ENCODE results near the gene NPLOC4. TPM values are rescaled to one million over a fixed set of nuclear protein-coding genes. Genes with fewer than 3 reads are reported as not detected.
A peak's percentile ranks its signal among the peaks of the same experiment; 100 is the strongest.

Gene NPLOC4
- total and polyA plus RNA-seq, 2 donors from 2014 or later: 41.5 to 86.4 TPM

- Histone ChIP-seq H3K9ac (ENCODE audit: low read length in 3 of 3) (no peak overlapping the region), H3K4me3 (ENCODE audit: low read length in 3 of 3) (no peak overlapping the region), H3K27me3 (ENCODE audit: control insufficient read depth, insufficient read depth, low read length) (no peaks in the 10 kb centered on the region), H3K27ac (ENCODE audit: low read depth in 2 of 2, low read length in 2 of 2) (no peak overlapping the region), H3K4me1 (ENCODE audit: control insufficient read depth in 2 of 3, insufficient read depth in 2 of 3, low read depth in 1 of 3, low read length in 3 of 3) (no peaks in the 10 kb centered on the region), H3K9me3 (ENCODE audit: control insufficient read depth in 2 of 3, insufficient read depth in 1 of 3, low read length in 3 of 3) (no peaks in the 10 kb centered on the region), H3K36me3 (ENCODE audit: control insufficient read depth in 2 of 3, insufficient read depth in 3 of 3, low read length in 3 of 3) (peaks cover 5 to 47% (median 37%) of the 10 kb centered on the region in 3 donors)
- intact Hi-C loops (cut with DNase I): no loop called here
- FAIRE-seq (no peak), DNase-seq (peak in 1 of 5 donors; percentile 13)
- TF ChIP-seq CTCF (IDR thresholded peaks at IDR 0.05; ENCODE audit: borderline replicate concordance, extremely low read depth, insufficient read depth): no peak
Measured at GRCh38 chr17:81603846-81604610, 32.9 kb downstream of the NPLOC4 start.

GRCh38 chr17:81601525-81602120, 35.3 kb downstream of the NPLOC4 start:
- H3K9me3 ChIP-seq (ENCODE audit: control insufficient read depth in 2 of 3, insufficient read depth in 1 of 3, low read length in 3 of 3): no peaks in the 10 kb centered on the region
- H3K9ac ChIP-seq (ENCODE audit: low read length in 3 of 3): no peak overlapping the region
- FAIRE-seq (no peak), DNase-seq (peak in 4 of 5 donors; percentile 45 to 86 (median 69))
- no peaks in the 10 kb centered on the region for H3K4me1 ChIP-seq (ENCODE audit: control insufficient read depth in 2 of 3, insufficient read depth in 2 of 3, low read depth in 1 of 3, low read length in 3 of 3)
- TF ChIP-seq CTCF (IDR thresholded peaks at IDR 0.05; ENCODE audit: borderline replicate concordance, extremely low read depth, insufficient read depth): peak; percentile 60
- peaks cover 5 to 41% (median 25%) of the 10 kb centered on the region in 3 donors for H3K36me3 ChIP-seq (ENCODE audit: control insufficient read depth in 2 of 3, insufficient read depth in 3 of 3, low read length in 3 of 3)
- intact Hi-C loops (cut with DNase I): no loop called here
- no peak overlapping the region for H3K4me3 ChIP-seq (ENCODE audit: low read length in 3 of 3)
- H3K27me3 ChIP-seq (ENCODE audit: control insufficient read depth, insufficient read depth, low read length): no peaks in the 10 kb centered on the region
- H3K27ac ChIP-seq (ENCODE audit: low read depth in 2 of 2, low read length in 2 of 2): no peak overlapping the region

- no peaks in the 10 kb centered on the region for H3K9me3 ChIP-seq (ENCODE audit: control insufficient read depth in 2 of 3, insufficient read depth in 1 of 3, low read length in 3 of 3)
- DNase-seq: peak in 1 of 5 donors; percentile 14
- no peak overlapping the region for H3K27ac ChIP-seq (ENCODE audit: low read depth in 2 of 2, low read length in 2 of 2)
- H3K4me1 ChIP-seq (ENCODE audit: control insufficient read depth in 2 of 3, insufficient read depth in 2 of 3, low read depth in 1 of 3, low read length in 3 of 3): no peaks in the 10 kb centered on the region
- no peak for FAIRE-seq
- no peak overlapping the region for H3K4me3 ChIP-seq (ENCODE audit: low read length in 3 of 3)
- H3K36me3 ChIP-seq (ENCODE audit: control insufficient read depth in 2 of 3, insufficient read depth in 3 of 3, low read length in 3 of 3): peaks cover 5 to 47% (median 28%) of the 10 kb centered on the region in 3 donors
- intact Hi-C loops (cut with DNase I): no loop called here
- no peak overlapping the region for H3K9ac ChIP-seq (ENCODE audit: low read length in 3 of 3)
- no peak for TF ChIP-seq CTCF (IDR thresholded peaks at IDR 0.05; ENCODE audit: borderline replicate concordance, extremely low read depth, insufficient read depth)
- H3K27me3 ChIP-seq (ENCODE audit: control insufficient read depth, insufficient read depth, low read length): no peaks in the 10 kb centered on the region
Measured at GRCh38 chr17:81599719-81600486, 37.0 kb downstream of the NPLOC4 start.
